IMR-90 (cell line): Measurements from ENCODE around the gene C3orf52. TPM values are rescaled to one million over a fixed set of nuclear protein-coding genes. Genes with fewer than 3 reads are reported as not detected.

ENCODE experiments used
- ATAC-seq: fragments of 200-7000 bp; cut with Tn5 transposase; 2 replicates; pipeline ENCODE4 v1.9.1; 2020; ENCODE audit warnings: low read depth, mild to moderate bottlenecking, moderate library complexity
- BruUV-seq: library from RNA; stranded (reverse); fragments of 400-500 nt; replicated peaks from 2 replicates; lab custom pipeline; 2021; lab: Mats Ljungman, UMichigan
- CTCF ChIA-PET: fragments of 300-600 bp; formaldehyde crosslinking; extraction: SDS; loops from one replicate; lab custom pipeline; 2021; ENCODE audit warnings: antibody characterized with exemption; lab: Yijun Ruan, JAX
- POLR2A ChIA-PET: fragments of 300-600 bp; sonication (Branson Sonifier 250); formaldehyde crosslinking; loops from one replicate; lab custom pipeline; 2022; ENCODE audit warnings: antibody characterized with exemption; ENCODE audit not compliant: unreplicated experiment; lab: Charles Lee
- DNase-seq: peaks from one replicate; pipeline ENCODE4 v3.0.0; 2013
- H2AFZ ChIP-seq: replicated peaks from 2 replicates; pipeline ENCODE3; 2013; ENCODE audit warnings: low read length, mild to moderate bottlenecking; ENCODE audit not compliant: poor library complexity
- H2AK5ac ChIP-seq: 2 replicates; pipeline ENCODE4 v1.6.1; 2013; ENCODE audit warnings: low read depth, low read length, inconsistent platforms
- H2AK9ac ChIP-seq: replicated peaks from 2 replicates; pipeline ENCODE3; 2013; ENCODE audit warnings: mild to moderate bottlenecking, low read depth, low read length, moderate library complexity; ENCODE audit not compliant: poor library complexity
- H2BK120ac ChIP-seq: 2 replicates; pipeline ENCODE4 v1.6.1; 2013; ENCODE audit warnings: low read depth, low read length, inconsistent platforms
- H2BK15ac ChIP-seq: 3 replicates; pipeline ENCODE4 v1.6.1; 2013; ENCODE audit warnings: low read depth, low read length, inconsistent platforms
- H2BK20ac ChIP-seq: 2 replicates; pipeline ENCODE4 v1.6.1; 2013; ENCODE audit warnings: low read depth, mild to moderate bottlenecking, inconsistent platforms, low read length, moderate library complexity
- H2BK5ac ChIP-seq: 2 replicates; pipeline ENCODE4 v1.6.1; 2013; ENCODE audit warnings: mild to moderate bottlenecking, low read depth, low read length, inconsistent platforms; ENCODE audit not compliant: poor library complexity, severe bottlenecking
- H3K14ac ChIP-seq: replicated peaks from 2 replicates; pipeline ENCODE4 v1.6.1; 2013; ENCODE audit warnings: low read depth, low read length, inconsistent platforms
- H3K18ac ChIP-seq: 2 replicates; pipeline ENCODE4 v1.6.1; 2013; ENCODE audit warnings: low read depth, low read length, control low read depth
- H3K23ac ChIP-seq: 2 replicates; pipeline ENCODE4 v1.6.1; 2013; ENCODE audit warnings: low read depth, low read length, inconsistent platforms
- H3K27ac ChIP-seq: 2 replicates; pipeline ENCODE4 v1.5.1; 2013; ENCODE audit warnings: mild to moderate bottlenecking, control low read depth, low read length; ENCODE audit not compliant: insufficient read depth
- H3K27me3 ChIP-seq: 2 replicates; pipeline ENCODE4 v1.6.1; 2013; ENCODE audit warnings: low read length; ENCODE audit not compliant: control insufficient read depth, insufficient read depth
- H3K36me3 ChIP-seq: 2 replicates; pipeline ENCODE4 v1.6.1; 2013; ENCODE audit warnings: low read length, mixed read lengths; ENCODE audit not compliant: control insufficient read depth, insufficient read depth
- H3K4ac ChIP-seq: 2 replicates; pipeline ENCODE4 v1.6.1; 2013; ENCODE audit warnings: low read depth, low read length, inconsistent platforms
- H3K4me1 ChIP-seq: 2 replicates; pipeline ENCODE4 v1.6.1; 2013; ENCODE audit warnings: low read length, mixed read lengths; ENCODE audit not compliant: control insufficient read depth, insufficient read depth
- H3K4me2 ChIP-seq: 2 replicates; pipeline ENCODE4 v1.6.1; 2013; ENCODE audit warnings: low read depth, mild to moderate bottlenecking, control low read depth, low read length, moderate library complexity
- H3K4me3 ChIP-seq: 2 replicates; pipeline ENCODE4 v1.5.1; 2013; ENCODE audit warnings: low read depth, mild to moderate bottlenecking, control low read depth, low read length, moderate library complexity; ENCODE audit not compliant: insufficient read depth
- H3K56ac ChIP-seq: 2 replicates; pipeline ENCODE4 v1.6.1; 2013; ENCODE audit warnings: low read length, inconsistent platforms; ENCODE audit not compliant: insufficient read depth; ENCODE audit errors: extremely low read depth
- H3K79me1 ChIP-seq, 2 experiments: 2 replicates each; pipeline ENCODE4 v1.6.1; 2013; ENCODE audit warnings: low read length in 2 of 2, inconsistent platforms in 1 of 2, low read depth in 1 of 2
- H3K9ac ChIP-seq: 2 replicates; pipeline ENCODE4 v1.6.1; 2013; ENCODE audit warnings: low read depth, low read length, control low read depth
- H3K9me1 ChIP-seq: 2 replicates; pipeline ENCODE4 v1.6.1; 2013; ENCODE audit warnings: low read length, inconsistent platforms; ENCODE audit not compliant: insufficient read depth
- H3K9me3 ChIP-seq: 2 replicates; pipeline ENCODE4 v1.6.1; 2013; ENCODE audit warnings: low read length; ENCODE audit not compliant: control insufficient read depth, insufficient read depth
- H4K20me1 ChIP-seq: 2 replicates; pipeline ENCODE4 v1.6.1; 2013; ENCODE audit warnings: low read length, inconsistent platforms; ENCODE audit not compliant: insufficient read depth
- H4K5ac ChIP-seq: 2 replicates; pipeline ENCODE4 v1.6.1; 2013; ENCODE audit warnings: mild to moderate bottlenecking, low read depth, low read length, control low read depth
- H4K8ac ChIP-seq, 2 experiments: 2 replicates each; pipeline ENCODE4 v1.6.1; 2013; ENCODE audit warnings: low read depth in 2 of 2, low read length in 2 of 2, control low read depth in 1 of 2, inconsistent platforms in 1 of 2
- H4K91ac ChIP-seq: 2 replicates; pipeline ENCODE4 v1.6.1; 2013; ENCODE audit warnings: low read depth, low read length, inconsistent platforms; ENCODE audit not compliant: insufficient read depth
- BHLHE40 ChIP-seq: fragments of 150-350 bp; IDR thresholded peaks from 2 replicates; pipeline ENCODE4 v1.6.1; 2016; ENCODE audit warnings: mild to moderate bottlenecking, low read depth, low read length
- CEBPB ChIP-seq: IDR thresholded peaks from 2 replicates; pipeline ENCODE4 v1.6.1; 2012; ENCODE audit warnings: low read depth, low read length, improper control_type of control experiment
- CHD1 ChIP-seq: IDR thresholded peaks from 2 replicates; pipeline ENCODE4 v1.6.1; 2012; ENCODE audit warnings: low read depth, low read length, improper control_type of control experiment
- FOS ChIP-seq: fragments of 150-350 bp; IDR thresholded peaks from 2 replicates; pipeline ENCODE4 v1.6.1; 2016; ENCODE audit warnings: low read depth, low read length
- MAFK ChIP-seq: IDR thresholded peaks from 2 replicates; pipeline ENCODE4 v1.6.1; 2012; ENCODE audit warnings: low read depth, low read length, improper control_type of control experiment
- MAZ ChIP-seq: IDR thresholded peaks from 2 replicates; pipeline ENCODE4 v1.6.1; 2012; ENCODE audit warnings: low read depth, mild to moderate bottlenecking, low read length, improper control_type of control experiment, moderate library complexity, borderline replicate concordance
- MXI1 ChIP-seq: IDR thresholded peaks from 2 replicates; pipeline ENCODE4 v1.6.1; 2012; ENCODE audit warnings: low read depth, mild to moderate bottlenecking, low read length, moderate library complexity, borderline replicate concordance
- NFE2L2 ChIP-seq: fragments of 150-350 bp; IDR thresholded peaks from 2 replicates; pipeline ENCODE4 v1.6.1; 2016; ENCODE audit warnings: low read depth, mild to moderate bottlenecking, low read length
- POLR2A ChIP-seq: IDR thresholded peaks from 2 replicates; pipeline ENCODE4 v1.6.1; 2012; ENCODE audit warnings: mild to moderate bottlenecking, low read depth, low read length
- RAD21 ChIP-seq: IDR thresholded peaks from 2 replicates; pipeline ENCODE4 v1.6.1; 2012; ENCODE audit warnings: low read length, improper control_type of control experiment
- RCOR1 ChIP-seq: IDR thresholded peaks from 2 replicates; pipeline ENCODE4 v1.6.1; 2012; ENCODE audit warnings: mild to moderate bottlenecking, low read length, improper control_type of control experiment; ENCODE audit not compliant: insufficient replicate concordance
- RFX5 ChIP-seq: IDR thresholded peaks from 2 replicates; pipeline ENCODE4 v1.8.0; 2012; ENCODE audit warnings: low read depth, mild to moderate bottlenecking, low read length, moderate library complexity
- SMC3 ChIP-seq: fragments of 150-350 bp; IDR thresholded peaks from 2 replicates; pipeline ENCODE4 v1.6.1; 2016; ENCODE audit warnings: low read depth, mild to moderate bottlenecking, antibody characterized with exemption, low read length, moderate library complexity
- WGBS, 2 experiments: methylation state at CpG; one replicate each; pipeline versions ENCODE4 v1.1.5 to v1.1.7; 2013; ENCODE audit warnings: missing lambda C conversion rate in 2 of 2; ENCODE audit not compliant: insufficient read length in 1 of 2; ENCODE audit errors: extremely low coverage in 2 of 2; 5-methylcytosine and 5-hydroxymethylcytosine counted together
- dilution Hi-C: fragments of 300-500 bp; cut with HindIII; formaldehyde crosslinking; loops from one replicate; pipeline ENCODE4 v1.14.3; 2018; ENCODE audit warnings: low sequenced_read_pairs; ENCODE audit not compliant: unreplicated experiment
- in situ Hi-C: fragments of 300-500 bp; cut with MboI; formaldehyde crosslinking; loops from 3 replicates; pipeline ENCODE4 v1.14.3; 2019; ENCODE audit warnings: low sequenced_read_pairs, inconsistent platforms, mixed read lengths
- intact Hi-C: fragments of 100-400 bp; cut with micrococcal nuclease; formaldehyde crosslinking; loops from 2 replicates; pipeline ENCODE4 v1.10.0; 2022
- polyA plus RNA-seq, 3 experiments: library from polyadenylated mRNA; depleted of rRNA; stranded (reverse); fragments of >200 nt; gene quantifications; 2 replicates each; pipeline ENCODE4 v1.2.3, GENCODE V29; 2012; ENCODE audit warnings: low replicate concordance in 1 of 3
- total RNA-seq: library from RNA; depleted of rRNA; stranded (reverse); fragments of >200 nt; gene quantifications from 2 replicates; pipeline ENCODE4 v1.2.3, GENCODE V29; 2012
- TF ChIP-seq, protein P1 (sequence below): conservative IDR thresholded peaks from 2 replicates; pipeline ENCODE4 v1.5.1; 2012; ENCODE audit warnings: mild to moderate bottlenecking, low read depth, low read length, improper control_type of control experiment
- TF ChIP-seq, protein P2 (sequence below): fragments of 150-350 bp; IDR thresholded peaks from 2 replicates; pipeline ENCODE4 v1.6.1; 2017; ENCODE audit warnings: mild to moderate bottlenecking, antibody characterized with exemption, low read length, low read depth
- TF ChIP-seq, protein P3 (sequence below): fragments of 150-350 bp; IDR thresholded peaks from 2 replicates; pipeline ENCODE4 v1.6.1; 2016; ENCODE audit warnings: low read depth, mild to moderate bottlenecking, low read length, moderate library complexity, borderline replicate concordance

The C3orf52 gene
- total and polyA plus RNA-seq, 2 of the 4 experiments (the other 2 are of a cell fraction): 7.5 to 12.5 TPM

DNA sequence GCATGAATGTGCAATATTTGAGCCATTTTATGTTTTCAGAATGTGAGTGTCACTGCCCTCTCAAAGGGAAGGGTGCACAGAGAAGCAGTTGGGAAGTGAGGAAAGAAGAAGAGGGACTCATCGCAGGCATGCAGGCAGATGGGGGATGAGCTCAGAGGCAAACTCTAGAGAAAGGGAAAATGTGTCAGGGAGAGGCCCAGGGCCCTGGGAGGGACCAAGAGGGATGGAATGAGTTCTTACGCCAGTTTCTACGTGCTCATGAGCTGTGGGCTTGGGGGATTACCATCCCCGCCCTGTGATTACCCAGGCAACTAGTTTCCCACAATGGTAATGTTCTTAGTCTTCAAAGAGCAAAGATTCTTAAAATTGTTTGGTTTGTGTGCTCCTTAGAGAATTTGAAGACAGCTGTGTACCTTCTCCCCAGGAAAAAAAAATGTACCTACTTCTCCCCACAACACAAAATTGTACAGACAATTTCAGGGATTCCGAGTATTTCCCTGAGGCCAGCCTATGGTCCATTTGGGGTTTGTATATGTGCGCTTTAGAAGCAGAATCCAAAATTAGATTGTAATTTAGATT lies 29.1 kb downstream of the C3orf52 start:
- no peak overlapping the region for H3K9ac ChIP-seq
- ChIA-PET CTCF (no interaction called here), POLR2A (no interaction called here)
- no peak overlapping the region for H2AFZ ChIP-seq
- no peak overlapping the region for H2BK15ac ChIP-seq
- no peaks in the 10 kb centered on the region for H4K20me1 ChIP-seq
- no peak overlapping the region for H2BK20ac ChIP-seq
- H3K23ac ChIP-seq: no peak overlapping the region
- H2AK5ac ChIP-seq: no peak overlapping the region
- no peak overlapping the region for H2BK120ac ChIP-seq
- H4K5ac ChIP-seq: no peak overlapping the region
- H3K4ac ChIP-seq: no peak overlapping the region
- in situ Hi-C loops (no loop called here), dilution Hi-C loops (no loop called here), intact Hi-C loops (no loop called here)
- DNase-seq (no peak), ATAC-seq (no peak)
- H3K14ac ChIP-seq: no peak overlapping the region
- no TSS peak for BruUV-seq
- H4K8ac ChIP-seq: no peak overlapping the region
- H3K36me3 ChIP-seq: peaks cover 6% of the 10 kb centered on the region
- H3K4me2 ChIP-seq: no peak overlapping the region
- H2BK5ac ChIP-seq: no peak overlapping the region
- H3K4me3 ChIP-seq: no peak overlapping the region
- no peak overlapping the region for H3K27ac ChIP-seq
- H3K9me1 ChIP-seq: no peaks in the 10 kb centered on the region
- TF ChIP-seq MXI1: no peak
- TF ChIP-seq RFX5: no peak
- TF ChIP-seq RCOR1: no peak
- TF ChIP-seq, protein P1, sequence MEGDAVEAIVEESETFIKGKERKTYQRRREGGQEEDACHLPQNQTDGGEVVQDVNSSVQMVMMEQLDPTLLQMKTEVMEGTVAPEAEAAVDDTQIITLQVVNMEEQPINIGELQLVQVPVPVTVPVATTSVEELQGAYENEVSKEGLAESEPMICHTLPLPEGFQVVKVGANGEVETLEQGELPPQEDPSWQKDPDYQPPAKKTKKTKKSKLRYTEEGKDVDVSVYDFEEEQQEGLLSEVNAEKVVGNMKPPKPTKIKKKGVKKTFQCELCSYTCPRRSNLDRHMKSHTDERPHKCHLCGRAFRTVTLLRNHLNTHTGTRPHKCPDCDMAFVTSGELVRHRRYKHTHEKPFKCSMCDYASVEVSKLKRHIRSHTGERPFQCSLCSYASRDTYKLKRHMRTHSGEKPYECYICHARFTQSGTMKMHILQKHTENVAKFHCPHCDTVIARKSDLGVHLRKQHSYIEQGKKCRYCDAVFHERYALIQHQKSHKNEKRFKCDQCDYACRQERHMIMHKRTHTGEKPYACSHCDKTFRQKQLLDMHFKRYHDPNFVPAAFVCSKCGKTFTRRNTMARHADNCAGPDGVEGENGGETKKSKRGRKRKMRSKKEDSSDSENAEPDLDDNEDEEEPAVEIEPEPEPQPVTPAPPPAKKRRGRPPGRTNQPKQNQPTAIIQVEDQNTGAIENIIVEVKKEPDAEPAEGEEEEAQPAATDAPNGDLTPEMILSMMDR: no peak
- no peak for TF ChIP-seq POLR2A
- TF ChIP-seq MAFK: no peak
- TF ChIP-seq RAD21: no peak
- no peak for TF ChIP-seq MAZ
- TF ChIP-seq NFE2L2: no peak
- TF ChIP-seq CEBPB: no peak
- TF ChIP-seq, protein P2, sequence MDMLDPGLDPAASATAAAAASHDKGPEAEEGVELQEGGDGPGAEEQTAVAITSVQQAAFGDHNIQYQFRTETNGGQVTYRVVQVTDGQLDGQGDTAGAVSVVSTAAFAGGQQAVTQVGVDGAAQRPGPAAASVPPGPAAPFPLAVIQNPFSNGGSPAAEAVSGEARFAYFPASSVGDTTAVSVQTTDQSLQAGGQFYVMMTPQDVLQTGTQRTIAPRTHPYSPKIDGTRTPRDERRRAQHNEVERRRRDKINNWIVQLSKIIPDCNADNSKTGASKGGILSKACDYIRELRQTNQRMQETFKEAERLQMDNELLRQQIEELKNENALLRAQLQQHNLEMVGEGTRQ: no peak
- no peak for TF ChIP-seq SMC3
- TF ChIP-seq, protein P3, sequence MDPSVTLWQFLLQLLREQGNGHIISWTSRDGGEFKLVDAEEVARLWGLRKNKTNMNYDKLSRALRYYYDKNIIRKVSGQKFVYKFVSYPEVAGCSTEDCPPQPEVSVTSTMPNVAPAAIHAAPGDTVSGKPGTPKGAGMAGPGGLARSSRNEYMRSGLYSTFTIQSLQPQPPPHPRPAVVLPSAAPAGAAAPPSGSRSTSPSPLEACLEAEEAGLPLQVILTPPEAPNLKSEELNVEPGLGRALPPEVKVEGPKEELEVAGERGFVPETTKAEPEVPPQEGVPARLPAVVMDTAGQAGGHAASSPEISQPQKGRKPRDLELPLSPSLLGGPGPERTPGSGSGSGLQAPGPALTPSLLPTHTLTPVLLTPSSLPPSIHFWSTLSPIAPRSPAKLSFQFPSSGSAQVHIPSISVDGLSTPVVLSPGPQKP: no peak
- TF ChIP-seq BHLHE40: no peak
- no peak for TF ChIP-seq FOS
- no peak for TF ChIP-seq CHD1
- H4K91ac ChIP-seq: no peak overlapping the region
- no peaks in the 10 kb centered on the region for H3K9me3 ChIP-seq
- no peaks in the 10 kb centered on the region for H3K27me3 ChIP-seq
- 100% methylated on average over 1 of the region's 6 CpGs; no CpG with 5 or more reads in 1 of the 2 experiments for WGBS, 2 experiments
- H3K56ac ChIP-seq: no peak overlapping the region
- H2AK9ac ChIP-seq: no peak overlapping the region
- H3K18ac ChIP-seq: no peak overlapping the region
- peaks cover 0 to 5% of the 10 kb centered on the region in 2 experiments; a peak in 1 of 4 replicates for H3K79me1 ChIP-seq
- H3K4me1 ChIP-seq: no peaks in the 10 kb centered on the region
